HepG2 (cell line): Measurements from ENCODE around the gene GSS. TPM values are rescaled to one million over a fixed set of nuclear protein-coding genes. Genes with fewer than 3 reads are reported as not detected.

ENCODE experiments used
- ARNT2 ChIP-seq: sonication (generic); formaldehyde crosslinking; IDR thresholded peaks from 2 replicates; pipeline ENCODE4 v1.8.0; 2022; ENCODE audit warnings: mild to moderate bottlenecking, low read depth, missing genetic modification reagents, moderate library complexity
- CHD2 ChIP-seq: IDR thresholded peaks from 2 replicates; pipeline ENCODE4 v1.6.1; 2011; ENCODE audit warnings: low read depth, low read length, improper control_type of control experiment
- E2F2 ChIP-seq: sonication (generic); formaldehyde crosslinking; IDR thresholded peaks from 2 replicates; pipeline ENCODE4 v1.4.0; 2020; ENCODE audit warnings: missing genetic modification reagents, borderline replicate concordance
- FOXJ3 ChIP-seq: sonication (generic); formaldehyde crosslinking; IDR thresholded peaks from 2 replicates; pipeline ENCODE4 v1.4.0; 2020; ENCODE audit warnings: missing genetic modification reagents, mild to moderate bottlenecking, borderline replicate concordance
- FOXK1 ChIP-seq: sonication (generic); formaldehyde crosslinking; IDR thresholded peaks from 2 replicates; pipeline ENCODE4 v1.4.0; 2020; ENCODE audit warnings: low read depth, missing genetic modification reagents, borderline replicate concordance
- FOXK2 ChIP-seq: fragments of 450-650 bp; IDR thresholded peaks from 2 replicates; pipeline ENCODE4 v1.6.1; 2016
- HNF4G ChIP-seq, 2 experiments: sonication (generic) in 1 of 2; formaldehyde crosslinking in 1 of 2; IDR thresholded peaks; 2 replicates each; pipeline versions ENCODE4 v1.4.0 to v1.6.1; 2011 to 2020; ENCODE audit warnings: borderline replicate concordance in 2 of 2, low read depth in 2 of 2, mild to moderate bottlenecking in 2 of 2, low read length in 1 of 2, missing genetic modification reagents in 1 of 2, moderate library complexity in 1 of 2
- JDP2 ChIP-seq: sonication (generic); formaldehyde crosslinking; IDR thresholded peaks from 2 replicates; pipeline ENCODE4 v1.8.1; 2022; ENCODE audit warnings: missing genetic modification reagents, borderline replicate concordance
- LCORL ChIP-seq, 2 experiments: fragments of 450-650 bp in 1 of 2; sonication (generic) in 1 of 2; formaldehyde crosslinking in 1 of 2; IDR thresholded peaks; 2 replicates each; pipeline versions ENCODE4 v1.5.0 to v1.6.1; 2017 to 2020; ENCODE audit warnings: antibody characterized with exemption in 1 of 2, missing genetic modification reagents in 1 of 2
- MTF2 ChIP-seq: sonication (generic); formaldehyde crosslinking; IDR thresholded peaks from 2 replicates; pipeline ENCODE4 v1.5.0; 2020; ENCODE audit warnings: missing genetic modification reagents, borderline replicate concordance
- MYC ChIP-seq: sonication (generic); formaldehyde crosslinking; IDR thresholded peaks from 2 replicates; pipeline ENCODE4 v1.9.0; 2021; ENCODE audit warnings: missing genetic modification reagents, borderline replicate concordance
- PTBP1 ChIP-seq: fragments of 200-400 bp; formaldehyde crosslinking; IDR thresholded peaks from 2 replicates; pipeline ENCODE4 v1.6.1; 2018; ENCODE audit warnings: low read length, low read depth; ENCODE audit not compliant: poor library complexity, severe bottlenecking
- SMAD9 ChIP-seq: sonication (generic); formaldehyde crosslinking; IDR thresholded peaks from 2 replicates; pipeline ENCODE4 v1.5.1; 2020; ENCODE audit warnings: mild to moderate bottlenecking, missing genetic modification reagents
- SNAPC5 ChIP-seq: sonication (generic); formaldehyde crosslinking; IDR thresholded peaks from 2 replicates; pipeline ENCODE4 v1.8.1; 2023; ENCODE audit warnings: mild to moderate bottlenecking, missing genetic modification reagents, borderline replicate concordance
- THYN1 ChIP-seq: sonication (generic); formaldehyde crosslinking; IDR thresholded peaks from 2 replicates; pipeline ENCODE4 v1.8.1; 2023; ENCODE audit warnings: low read depth, mild to moderate bottlenecking, moderate library complexity, missing genetic modification reagents, borderline replicate concordance
- ZBTB34 ChIP-seq: sonication (generic); formaldehyde crosslinking; IDR thresholded peaks from 2 replicates; pipeline ENCODE4 v1.8.0; 2022; ENCODE audit warnings: mild to moderate bottlenecking, missing genetic modification reagents
- ZEB1 ChIP-seq: IDR thresholded peaks from 2 replicates; pipeline ENCODE4 v1.6.1; 2012; ENCODE audit warnings: mild to moderate bottlenecking, low read depth, inconsistent platforms; ENCODE audit not compliant: insufficient replicate concordance
- ZFP41 ChIP-seq: sonication (generic); formaldehyde crosslinking; IDR thresholded peaks from 2 replicates; pipeline ENCODE4 v1.4.0; 2020; ENCODE audit warnings: mild to moderate bottlenecking, missing genetic modification reagents, borderline replicate concordance
- ZFP62 ChIP-seq: sonication (generic); formaldehyde crosslinking; IDR thresholded peaks from 2 replicates; pipeline ENCODE4 v1.4.0; 2020; ENCODE audit warnings: missing genetic modification reagents
- ZKSCAN1 ChIP-seq: fragments of 150-350 bp; IDR thresholded peaks from 2 replicates; pipeline ENCODE4 v1.6.1; 2014; ENCODE audit warnings: low read length
- ZNF121 ChIP-seq: sonication (generic); formaldehyde crosslinking; IDR thresholded peaks from 2 replicates; pipeline ENCODE4 v1.5.0; 2020; ENCODE audit warnings: mild to moderate bottlenecking, missing genetic modification reagents
- ZNF263 ChIP-seq: sonication (generic); formaldehyde crosslinking; IDR thresholded peaks from 2 replicates; pipeline ENCODE4 v1.4.0; 2020; ENCODE audit warnings: missing genetic modification reagents
- ZNF335 ChIP-seq: sonication (generic); formaldehyde crosslinking; IDR thresholded peaks from 2 replicates; pipeline ENCODE4 v1.4.0; 2020; ENCODE audit warnings: missing genetic modification reagents
- ZNF441 ChIP-seq: sonication (generic); formaldehyde crosslinking; IDR thresholded peaks from 2 replicates; pipeline ENCODE4 v1.7.0; 2021; ENCODE audit warnings: missing genetic modification reagents, borderline replicate concordance
- ZNF501 ChIP-seq: sonication (generic); formaldehyde crosslinking; IDR thresholded peaks from 2 replicates; pipeline ENCODE4 v1.5.1; 2020; ENCODE audit warnings: mild to moderate bottlenecking, moderate library complexity, missing genetic modification reagents
- ZNF598 ChIP-seq: sonication (generic); formaldehyde crosslinking; IDR thresholded peaks from 2 replicates; pipeline ENCODE4 v1.5.1; 2020; ENCODE audit warnings: mild to moderate bottlenecking, missing genetic modification reagents, borderline replicate concordance
- ZSCAN25 ChIP-seq: sonication (generic); formaldehyde crosslinking; IDR thresholded peaks from 2 replicates; pipeline ENCODE4 v1.8.0; 2022; ENCODE audit warnings: mild to moderate bottlenecking, missing genetic modification reagents
- ZSCAN5A ChIP-seq: sonication (generic); formaldehyde crosslinking; IDR thresholded peaks from 2 replicates; pipeline ENCODE4 v1.8.0; 2022; ENCODE audit warnings: mild to moderate bottlenecking, missing genetic modification reagents, borderline replicate concordance
- polyA plus RNA-seq, 8 experiments: library from polyadenylated mRNA; depleted of rRNA in 3 of 8; stranded (reverse) in 7 of 8; unstranded in 1 of 8; fragments of >200 nt; fragmentation: Illumina TruSeq in 4 of 8; extraction: Trizol in 4 of 8; gene quantifications; 2 replicates each; pipeline versions ENCODE4 v1.2.1 to v1.2.3, GENCODE V29; 2011 to 2016; ENCODE audit warnings: low read depth in 4 of 8, missing spikeins in 1 of 8, mixed read lengths in 1 of 8; ENCODE audit not compliant: insufficient read depth in 1 of 8
- total RNA-seq, 5 experiments: library from RNA; depleted of rRNA; stranded (reverse); fragments of >200 nt; fragmentation: Illumina TruSeq; extraction: Trizol; gene quantifications; 2 replicates each; pipeline ENCODE4 v1.2.3, GENCODE V29; 2016; ENCODE audit warnings: low read depth in 1 of 5

GSS gene
- total and polyA plus RNA-seq, 2 of the 13 experiments (the other 11 are each of a cell fraction or from before 2014, with no cell fraction given) = 80.1 to 102 TPM

- TF ChIP-seq PTBP1 (no peak), ZEB1 (no peak), ZSCAN5A (no peak), ZNF121 (no peak), FOXK2 (no peak), ZNF335 (CRISPR knock-in tag) (no peak), HNF4G (IDR thresholded peaks at IDR 0.05; ENCODE audit: borderline replicate concordance, low read depth, low read length) (no peak), HNF4G (CRISPR knock-in tag; IDR thresholded peaks at IDR 0.05; ENCODE audit: borderline replicate concordance, low read depth) (no peak), MTF2 (CRISPR knock-in tag) (no peak), ZKSCAN1 (no peak), ZNF598 (CRISPR knock-in tag) (no peak), ZBTB34 (CRISPR knock-in tag) (no peak), MYC (CRISPR knock-in tag) (peak; percentile 8; the same call in 1 of the 2 replicates), JDP2 (CRISPR knock-in tag) (no peak), ZNF501 (CRISPR knock-in tag) (no peak), SNAPC5 (CRISPR knock-in tag) (no peak), ZNF441 (CRISPR knock-in tag) (no peak), FOXK1 (CRISPR knock-in tag) (no peak), ZNF263 (CRISPR knock-in tag) (no peak), SMAD9 (CRISPR knock-in tag) (no peak), ZSCAN25 (CRISPR knock-in tag) (no peak), E2F2 (CRISPR knock-in tag) (no peak), ARNT2 (CRISPR knock-in tag) (no peak), LCORL (IDR thresholded peaks at IDR 0.05) (no peak), LCORL (CRISPR knock-in tag; IDR thresholded peaks at IDR 0.05) (no peak), FOXJ3 (CRISPR knock-in tag) (no peak), ZFP41 (CRISPR knock-in tag) (peak; percentile 77; the same call in 1 of the 2 replicates), CHD2 (peak; percentile 51; the same call in 1 of the 2 replicates), THYN1 (no peak), ZFP62 (CRISPR knock-in tag) (no peak)
Measured at GRCh38 chr20:34954904-34955230, 739 bp downstream of the GSS start (continued).
